Measurements from ENCODE around the gene CPT2. TPM values are rescaled to one million over a fixed set of nuclear protein-coding genes. Genes with fewer than 3 reads are reported as not detected.
A peak's percentile ranks its signal among the peaks of the same experiment; 100 is the strongest.

Gene CPT2
- total and polyA plus RNA-seq, 2 of the 13 experiments (the other 11 are each of a cell fraction or from before 2014, with no cell fraction given) = 12.6 to 14.6 TPM

DNA sequence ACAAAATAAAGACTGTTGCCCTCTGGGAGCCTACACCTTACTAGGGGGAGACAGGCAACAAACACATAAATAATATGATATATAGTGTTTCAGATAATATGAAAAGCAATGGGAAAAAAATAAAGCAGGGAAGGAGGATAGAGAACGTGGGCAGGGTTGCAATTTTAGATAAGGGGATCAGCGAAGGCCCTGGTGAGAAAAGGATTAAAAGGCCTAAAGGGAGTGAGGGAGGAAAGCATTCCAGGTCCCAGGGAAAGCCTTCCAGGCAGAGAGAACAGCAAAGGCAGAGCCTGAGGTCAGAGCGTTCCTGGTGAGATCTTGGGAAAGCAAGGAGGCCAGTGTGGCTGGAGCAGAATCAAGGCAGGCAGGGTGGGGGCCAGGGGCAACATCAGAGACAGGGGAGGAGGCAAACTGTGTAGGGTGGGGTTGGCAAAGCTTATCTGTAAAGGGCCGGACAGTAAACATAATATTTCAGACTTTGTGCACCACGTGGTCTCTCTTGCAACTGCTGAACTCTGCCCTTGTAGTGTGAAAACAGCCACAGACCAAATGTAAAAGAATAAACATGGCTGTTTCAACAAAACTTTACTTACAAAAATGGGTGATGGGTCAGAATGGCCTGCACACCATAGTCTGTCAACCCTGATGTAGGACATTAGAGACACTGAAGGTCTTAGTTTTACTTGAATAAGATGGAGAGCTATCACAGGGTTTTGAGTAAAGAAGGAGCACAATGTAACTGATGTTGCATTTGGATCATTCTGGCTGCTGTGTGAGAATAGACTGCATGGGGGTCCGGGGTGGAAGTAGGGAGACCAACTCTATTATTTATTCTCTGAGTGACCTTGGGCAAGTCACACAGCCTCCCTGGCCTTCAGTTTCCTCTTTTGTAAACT, 13.3 kb upstream of the CPT2 start (continued):
- TF ChIP-seq MEIS1 (CRISPR knock-in tag; IDR thresholded peaks at IDR 0.05; ENCODE audit: borderline replicate concordance) = no peak
- TF ChIP-seq, protein P1, sequence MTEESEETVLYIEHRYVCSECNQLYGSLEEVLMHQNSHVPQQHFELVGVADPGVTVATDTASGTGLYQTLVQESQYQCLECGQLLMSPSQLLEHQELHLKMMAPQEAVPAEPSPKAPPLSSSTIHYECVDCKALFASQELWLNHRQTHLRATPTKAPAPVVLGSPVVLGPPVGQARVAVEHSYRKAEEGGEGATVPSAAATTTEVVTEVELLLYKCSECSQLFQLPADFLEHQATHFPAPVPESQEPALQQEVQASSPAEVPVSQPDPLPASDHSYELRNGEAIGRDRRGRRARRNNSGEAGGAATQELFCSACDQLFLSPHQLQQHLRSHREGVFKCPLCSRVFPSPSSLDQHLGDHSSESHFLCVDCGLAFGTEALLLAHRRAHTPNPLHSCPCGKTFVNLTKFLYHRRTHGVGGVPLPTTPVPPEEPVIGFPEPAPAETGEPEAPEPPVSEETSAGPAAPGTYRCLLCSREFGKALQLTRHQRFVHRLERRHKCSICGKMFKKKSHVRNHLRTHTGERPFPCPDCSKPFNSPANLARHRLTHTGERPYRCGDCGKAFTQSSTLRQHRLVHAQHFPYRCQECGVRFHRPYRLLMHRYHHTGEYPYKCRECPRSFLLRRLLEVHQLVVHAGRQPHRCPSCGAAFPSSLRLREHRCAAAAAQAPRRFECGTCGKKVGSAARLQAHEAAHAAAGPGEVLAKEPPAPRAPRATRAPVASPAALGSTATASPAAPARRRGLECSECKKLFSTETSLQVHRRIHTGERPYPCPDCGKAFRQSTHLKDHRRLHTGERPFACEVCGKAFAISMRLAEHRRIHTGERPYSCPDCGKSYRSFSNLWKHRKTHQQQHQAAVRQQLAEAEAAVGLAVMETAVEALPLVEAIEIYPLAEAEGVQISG (CRISPR knock-in tag; IDR thresholded peaks at IDR 0.05) = peak; percentile 87
- TF ChIP-seq, protein P2, sequence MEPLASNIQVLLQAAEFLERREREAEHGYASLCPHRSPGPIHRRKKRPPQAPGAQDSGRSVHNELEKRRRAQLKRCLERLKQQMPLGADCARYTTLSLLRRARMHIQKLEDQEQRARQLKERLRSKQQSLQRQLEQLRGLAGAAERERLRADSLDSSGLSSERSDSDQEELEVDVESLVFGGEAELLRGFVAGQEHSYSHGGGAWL (CRISPR knock-in tag; IDR thresholded peaks at IDR 0.05) = no peak
- no peak; the same call in 1 of the 2 replicates for TF ChIP-seq ZNF143 (CRISPR knock-in tag; IDR thresholded peaks at IDR 0.05)
- peak; percentile 74 for TF ChIP-seq GFI1 (CRISPR knock-in tag; IDR thresholded peaks at IDR 0.05; ENCODE audit: borderline replicate concordance)
- TF ChIP-seq HHEX (CRISPR knock-in tag; IDR thresholded peaks at IDR 0.05) = peak; percentile 42; the same call in 1 of the 2 replicates
- TF ChIP-seq CBX2 (IDR thresholded peaks at IDR 0.05; ENCODE audit: low read depth, low read length) = no peak
- no peak for TF ChIP-seq CBX2 (CRISPR knock-in tag; IDR thresholded peaks at IDR 0.05; ENCODE audit: low read depth)
- TF ChIP-seq DMTF1 (CRISPR knock-in tag; IDR thresholded peaks at IDR 0.05) = no peak
- TF ChIP-seq SALL1 (CRISPR knock-in tag; IDR thresholded peaks at IDR 0.05) = peak; percentile 98
- TF ChIP-seq ZNF205 (CRISPR knock-in tag; IDR thresholded peaks at IDR 0.05) = no peak; the same call in none of the 2 replicates
- TF ChIP-seq FOXC1 (CRISPR knock-in tag; IDR thresholded peaks at IDR 0.05; ENCODE audit: borderline replicate concordance) = peak; percentile 50; the same call in 1 of the 2 replicates
- TF ChIP-seq SUZ12 (IDR thresholded peaks at IDR 0.05; ENCODE audit: low read depth, low read length) = no peak
- TF ChIP-seq, protein P3, sequence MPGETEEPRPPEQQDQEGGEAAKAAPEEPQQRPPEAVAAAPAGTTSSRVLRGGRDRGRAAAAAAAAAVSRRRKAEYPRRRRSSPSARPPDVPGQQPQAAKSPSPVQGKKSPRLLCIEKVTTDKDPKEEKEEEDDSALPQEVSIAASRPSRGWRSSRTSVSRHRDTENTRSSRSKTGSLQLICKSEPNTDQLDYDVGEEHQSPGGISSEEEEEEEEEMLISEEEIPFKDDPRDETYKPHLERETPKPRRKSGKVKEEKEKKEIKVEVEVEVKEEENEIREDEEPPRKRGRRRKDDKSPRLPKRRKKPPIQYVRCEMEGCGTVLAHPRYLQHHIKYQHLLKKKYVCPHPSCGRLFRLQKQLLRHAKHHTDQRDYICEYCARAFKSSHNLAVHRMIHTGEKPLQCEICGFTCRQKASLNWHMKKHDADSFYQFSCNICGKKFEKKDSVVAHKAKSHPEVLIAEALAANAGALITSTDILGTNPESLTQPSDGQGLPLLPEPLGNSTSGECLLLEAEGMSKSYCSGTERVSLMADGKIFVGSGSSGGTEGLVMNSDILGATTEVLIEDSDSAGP (CRISPR knock-in tag; IDR thresholded peaks at IDR 0.05; ENCODE audit: borderline replicate concordance) = peak; percentile 56; the same call in 1 of the 2 replicates
- TF ChIP-seq NFE2L2 (IDR thresholded peaks at IDR 0.05; ENCODE audit: low read length) = 0 out of 2 replicates have a peak, but pooled peaks have one; percentile 5
- TF ChIP-seq ZNF264 (CRISPR knock-in tag; IDR thresholded peaks at IDR 0.05) = peak; percentile 91
- peak; percentile 51; the same call in 1 of the 2 replicates for TF ChIP-seq HBP1 (CRISPR knock-in tag; IDR thresholded peaks at IDR 0.05; ENCODE audit: low read depth)
- TF ChIP-seq RFXANK (CRISPR knock-in tag; IDR thresholded peaks at IDR 0.05) = peak; percentile 58; the same call in 1 of the 2 replicates
- peak; percentile 52; the same call in 1 of the 2 replicates for TF ChIP-seq SRF (IDR thresholded peaks at IDR 0.05; ENCODE audit: low read depth, low read length)
- TF ChIP-seq FOXA3 (CRISPR knock-in tag; IDR thresholded peaks at IDR 0.05) = peak; percentile 97
- no peak for TF ChIP-seq NFKB2 (CRISPR knock-in tag; IDR thresholded peaks at IDR 0.05; ENCODE audit: borderline replicate concordance)
- no peak for TF ChIP-seq ZNF44 (CRISPR knock-in tag; IDR thresholded peaks at IDR 0.05)
